Keratinocyte (primary cell): ENCODE data around the gene FNDC11.

Experiments used
- EZH2 ChIP-seq: IDR thresholded peaks from one replicate; pipeline ENCODE4 v1.6.1; 2012; ENCODE audit warnings: inconsistent platforms, mild to moderate bottlenecking, low read length, moderate library complexity
- TF ChIP-seq, protein P1 (sequence below), 3 experiments: IDR thresholded peaks in 1 of 3; conservative IDR thresholded peaks in 1 of 3; optimal IDR thresholded peaks in 1 of 3; 2 replicates in 2 of 3; 3 replicates in 1 of 3; pipeline versions ENCODE3 to v1.5.1; 2011; ENCODE audit warnings: low read length in 3 of 3, mild to moderate bottlenecking in 3 of 3, moderate library complexity in 2 of 3, control low read depth in 1 of 3, inconsistent platforms in 1 of 3; ENCODE audit not compliant: insufficient read depth in 2 of 3; ENCODE audit errors: extremely low read depth in 1 of 3

DNA sequence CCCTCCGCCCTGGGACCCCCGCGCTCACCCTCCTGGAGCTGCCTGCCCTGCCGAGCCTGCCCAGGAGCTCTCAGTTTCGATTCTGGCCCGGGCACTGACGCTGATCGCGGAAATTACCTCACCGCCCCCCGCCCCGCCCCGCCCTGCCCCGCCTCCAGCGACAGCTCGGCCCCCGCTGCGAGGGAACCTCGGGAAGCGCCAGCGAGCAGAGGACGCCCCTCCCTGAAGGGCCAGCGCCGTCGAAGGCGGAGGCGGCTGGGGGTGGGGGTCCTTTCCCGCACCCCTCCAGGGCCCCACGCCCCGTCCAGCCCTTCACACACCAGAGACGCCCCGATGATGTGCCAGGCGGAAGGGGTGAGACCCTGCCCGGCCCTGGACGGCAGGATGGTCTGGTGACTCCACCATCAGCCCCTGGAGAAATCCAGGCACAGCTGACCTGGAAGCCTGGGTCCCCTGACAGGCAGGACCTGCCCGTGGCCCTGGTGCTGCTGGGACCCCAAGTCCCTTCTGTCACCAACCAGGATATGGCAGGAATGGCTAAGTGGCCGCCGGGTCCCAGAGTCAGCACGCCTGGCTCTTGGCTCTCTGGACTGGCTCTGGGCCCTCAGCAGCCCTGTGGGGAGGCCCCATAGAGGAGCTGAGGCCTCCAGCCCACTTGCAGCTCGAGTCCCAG, 20.3 kb downstream of the FNDC11 start, which contains the start of gene HELZ2:
- TF ChIP-seq, protein P1, sequence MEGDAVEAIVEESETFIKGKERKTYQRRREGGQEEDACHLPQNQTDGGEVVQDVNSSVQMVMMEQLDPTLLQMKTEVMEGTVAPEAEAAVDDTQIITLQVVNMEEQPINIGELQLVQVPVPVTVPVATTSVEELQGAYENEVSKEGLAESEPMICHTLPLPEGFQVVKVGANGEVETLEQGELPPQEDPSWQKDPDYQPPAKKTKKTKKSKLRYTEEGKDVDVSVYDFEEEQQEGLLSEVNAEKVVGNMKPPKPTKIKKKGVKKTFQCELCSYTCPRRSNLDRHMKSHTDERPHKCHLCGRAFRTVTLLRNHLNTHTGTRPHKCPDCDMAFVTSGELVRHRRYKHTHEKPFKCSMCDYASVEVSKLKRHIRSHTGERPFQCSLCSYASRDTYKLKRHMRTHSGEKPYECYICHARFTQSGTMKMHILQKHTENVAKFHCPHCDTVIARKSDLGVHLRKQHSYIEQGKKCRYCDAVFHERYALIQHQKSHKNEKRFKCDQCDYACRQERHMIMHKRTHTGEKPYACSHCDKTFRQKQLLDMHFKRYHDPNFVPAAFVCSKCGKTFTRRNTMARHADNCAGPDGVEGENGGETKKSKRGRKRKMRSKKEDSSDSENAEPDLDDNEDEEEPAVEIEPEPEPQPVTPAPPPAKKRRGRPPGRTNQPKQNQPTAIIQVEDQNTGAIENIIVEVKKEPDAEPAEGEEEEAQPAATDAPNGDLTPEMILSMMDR (optimal IDR thresholded peaks at IDR 0.05 in 1 of 3, IDR thresholded peaks at IDR 0.05 in 1 of 3, conservative IDR thresholded peaks at IDR 0.05 in 1 of 3; ENCODE audit: extremely low read depth in 1 of 3, insufficient read depth in 2 of 3, low read length in 3 of 3): no peak
- no peak for TF ChIP-seq EZH2
